Esophagus squamous epithelium (tissue), 5 donors: ENCODE data around the gene AHDC1. TPM values are rescaled to one million over a fixed set of nuclear protein-coding genes. Genes with fewer than 3 reads are reported as not detected.

Experiments used
- DNase-seq: peaks from one replicate; lab custom pipeline; 2025; lab: John Stamatoyannopoulos, UW
- H3K27ac ChIP-seq, 4 donors: fragments of 200-600 bp; sonication (generic); one replicate each; pipeline ENCODE4 v1.5.1; 2016 to 2019; ENCODE audit warnings: mild to moderate bottlenecking in 1 of 4
- H3K27me3 ChIP-seq, 4 donors: fragments of 200-600 bp; sonication (generic); 1 replicate in 3 of 4; 2 replicates in 1 of 4; pipeline versions ENCODE4 v1.5.1 to v1.6.0; 2017 to 2021; ENCODE audit warnings: antibody characterized with exemption in 1 of 4
- H3K36me3 ChIP-seq, 3 donors: fragments of 200-600 bp; sonication (generic); one replicate each; pipeline ENCODE4 v1.5.1; 2016 to 2019
- H3K4me1 ChIP-seq, 3 donors: fragments of 200-600 bp; sonication (generic); one replicate each; pipeline ENCODE4 v1.5.1; 2017 to 2019
- H3K4me3 ChIP-seq, 4 donors: fragments of 200-600 bp; sonication (generic); 1 replicate in 3 of 4; 2 replicates in 1 of 4; pipeline ENCODE4 v1.5.1; 2016 to 2019; ENCODE audit warnings: mild to moderate bottlenecking in 2 of 4, moderate library complexity in 1 of 4
- H3K9me3 ChIP-seq, 3 donors: fragments of 200-600 bp; sonication (generic); one replicate each; pipeline ENCODE4 v1.5.1; 2016 to 2019
- CTCF ChIP-seq, 6 experiments: fragments of 450-650 bp in 4 of 6; fragments of 200-600 bp in 2 of 6; sonication (generic) in 2 of 6; IDR thresholded peaks; one replicate each; pipeline ENCODE4 v1.5.1; 2016 to 2019; ENCODE audit warnings: antibody characterized with exemption in 6 of 6, mild to moderate bottlenecking in 4 of 6, moderate library complexity in 4 of 6
- POLR2A ChIP-seq, 4 donors: fragments of 450-650 bp; IDR thresholded peaks; one replicate each; pipeline ENCODE4 v1.6.1; 2017; ENCODE audit warnings: antibody characterized with exemption in 4 of 4, mild to moderate bottlenecking in 4 of 4, moderate library complexity in 3 of 4
- WGBS, 2 donors: methylation state at CpG; one replicate each; pipeline ENCODE4 v1.1.5; 2018; 5-methylcytosine and 5-hydroxymethylcytosine counted together
- intact Hi-C: fragments of 100-400 bp; cut with DNase I; formaldehyde crosslinking; loops from one replicate; pipeline ENCODE4 v1.15.0; 2022
- total RNA-seq, 4 donors: library from RNA; depleted of rRNA; stranded (reverse); fragments of >200 nt; gene quantifications; one replicate each; pipeline ENCODE4 v1.1.0, GENCODE V29; 2016
- donor health status: DM: yes; HTN: yes; CAD: no.

AHDC1 gene
- total RNA-seq, 4 donors from 2014 or later, result 22.2 to 112 (median 30.6) TPM

DNA sequence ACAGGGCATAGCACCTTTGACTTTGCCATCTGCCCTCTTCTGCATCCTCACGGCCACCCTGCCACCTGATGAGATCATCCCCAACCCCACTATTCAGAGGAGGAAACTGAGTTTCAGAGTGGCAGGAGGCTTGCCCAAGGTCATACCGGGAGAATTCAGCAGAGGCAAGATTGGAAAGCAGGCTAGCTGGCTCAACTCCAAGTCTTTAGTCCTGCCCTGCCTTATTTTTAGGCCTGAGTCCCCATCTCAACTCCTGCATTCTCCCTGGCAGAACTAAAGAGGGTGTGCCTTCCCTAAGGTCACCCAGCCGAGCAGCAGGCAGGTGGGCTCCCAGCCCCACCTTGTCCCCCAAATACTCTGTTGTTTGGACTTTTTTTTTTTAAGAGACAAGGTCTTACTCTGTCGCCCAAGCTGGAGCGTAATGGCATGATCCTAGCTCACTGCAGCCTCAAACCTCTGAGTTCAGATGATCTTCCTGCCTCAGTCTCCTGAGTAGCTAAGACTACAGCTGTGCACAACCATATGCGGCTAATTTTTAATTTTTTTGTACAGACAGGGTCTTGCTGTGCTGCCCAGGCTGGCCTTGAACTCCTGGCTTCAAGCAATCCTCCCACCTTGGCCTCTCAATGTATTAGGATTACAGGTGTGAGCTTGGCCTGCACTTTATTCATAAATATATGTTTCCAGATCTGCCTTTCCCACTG is 44.8 kb upstream of the AHDC1 start:
- WGBS, 2 donors, result 65 to 71% methylated on average over 5 of the region's 6 CpGs

GRCh38 chr1:27647328-27647727 is 43.4 kb upstream of the AHDC1 start:
- intact Hi-C loops, result no loop called here
- TF ChIP-seq CTCF (IDR thresholded peaks at IDR 0.05) (no peak), POLR2A (IDR thresholded peaks at IDR 0.05) (no peak)
- DNase-seq, result no peak
- no peaks in the 10 kb centered on the region for H3K36me3 ChIP-seq
- 93 to 94% methylated on average over 5 of the region's 5 CpGs for WGBS, 2 donors
- no peak overlapping the region for H3K27ac ChIP-seq
- no peaks in the 10 kb centered on the region for H3K27me3 ChIP-seq
- H3K4me3 ChIP-seq, result no peak overlapping the region
- peaks cover 0 to 38% (median 5%) of the 10 kb centered on the region in 3 donors for H3K4me1 ChIP-seq
- no peaks in the 10 kb centered on the region for H3K9me3 ChIP-seq

More for the DNA sequence above, 44.8 kb upstream of the AHDC1 start:
- Histone ChIP-seq H3K4me3 (no peak overlapping the region), H3K9me3 (no peaks in the 10 kb centered on the region), H3K4me1 (peaks cover 0 to 34% (median 5%) of the 10 kb centered on the region in 3 donors), H3K36me3 (no peaks in the 10 kb centered on the region), H3K27me3 (no peaks in the 10 kb centered on the region), H3K27ac (no peak overlapping the region)
- intact Hi-C loops, result no loop called here
- no peak for TF ChIP-seq CTCF (IDR thresholded peaks at IDR 0.05)
- TF ChIP-seq POLR2A (IDR thresholded peaks at IDR 0.05), result no peak
- no peak for DNase-seq

GRCh38 chr1:27646676-27647075 is 42.7 kb upstream of the AHDC1 start:
- peaks cover 0 to 38% (median 5%) of the 10 kb centered on the region in 3 donors for H3K4me1 ChIP-seq
- TF ChIP-seq POLR2A (IDR thresholded peaks at IDR 0.05), result no peak
- H3K9me3 ChIP-seq, result no peaks in the 10 kb centered on the region
- WGBS, 2 donors, result 65% methylated on average over 8 of the region's 8 CpGs; no CpG with 5 or more reads in 1 of the 2 donors
- H3K36me3 ChIP-seq, result no peaks in the 10 kb centered on the region
- no peak for DNase-seq
- no peak overlapping the region for H3K4me3 ChIP-seq
- H3K27ac ChIP-seq, result no peak overlapping the region
- H3K27me3 ChIP-seq, result no peaks in the 10 kb centered on the region
- intact Hi-C loops, result no loop called here

DNA sequence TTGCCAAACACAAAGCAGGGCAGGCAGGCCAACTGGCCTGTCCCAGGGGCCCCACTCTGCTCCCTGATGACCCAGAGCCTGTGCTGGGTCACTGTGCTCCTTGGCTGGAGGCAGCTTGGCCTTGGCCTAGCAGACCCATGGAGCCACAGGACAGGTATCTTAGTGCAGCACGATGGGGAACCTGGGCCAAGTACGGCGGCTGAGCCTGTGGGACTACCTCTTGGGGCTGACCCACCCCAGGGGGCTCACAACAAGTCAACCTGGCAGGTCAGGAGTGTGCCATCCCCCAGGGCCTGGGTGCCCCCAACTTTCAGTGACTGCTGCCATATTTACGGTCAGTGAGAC is 41.1 kb upstream of the AHDC1 start:
- Histone ChIP-seq H3K27ac (no peak overlapping the region), H3K4me3 (no peak overlapping the region), H3K4me1 (peaks cover 0 to 26% (median 0%) of the 10 kb centered on the region in 3 donors), H3K36me3 (no peaks in the 10 kb centered on the region), H3K9me3 (no peaks in the 10 kb centered on the region), H3K27me3 (no peaks in the 10 kb centered on the region)
- WGBS, 2 donors, result 100% methylated on average over 1 of the region's 4 CpGs; no CpG with 5 or more reads in 1 of the 2 donors
- DNase-seq, result no peak
- intact Hi-C loops, result no loop called here
- no peak for TF ChIP-seq POLR2A (IDR thresholded peaks at IDR 0.05)
- no peak for TF ChIP-seq CTCF (IDR thresholded peaks at IDR 0.05)

GRCh38 chr1:27644369-27645070 is 40.6 kb upstream of the AHDC1 start:
- Histone ChIP-seq H3K4me3 (no peak overlapping the region), H3K9me3 (no peaks in the 10 kb centered on the region), H3K4me1 (peaks cover 0 to 26% (median 0%) of the 10 kb centered on the region in 3 donors), H3K27ac (no peak overlapping the region), H3K27me3 (no peaks in the 10 kb centered on the region), H3K36me3 (no peaks in the 10 kb centered on the region)
- intact Hi-C loops, result no loop called here
- WGBS, 2 donors, result 83 to 88% methylated on average over 4 to 5 of the region's 5 CpGs
- TF ChIP-seq POLR2A (IDR thresholded peaks at IDR 0.05), result no peak
- no peak for DNase-seq
